Brain pericyte (primary cell): ENCODE data around the gene TBC1D21.

Experiments
- DNase-seq: peaks from one replicate; pipeline ENCODE4 v3.0.0-alpha.2; 2012; ENCODE audit warnings: low read depth, low spot score

Gene TBC1D21

GRCh38 chr15:73908030-73908821, 34.9 kb downstream of the TBC1D21 start:
- DNase-seq = no peak

- DNase-seq = no peak
Measured at GRCh38 chr15:73908822-73909122, 35.4 kb downstream of the TBC1D21 start.

GRCh38 chr15:73909651-73910050, 36.3 kb downstream of the TBC1D21 start:
- no peak for DNase-seq

- no peak for DNase-seq
Measured at GRCh38 chr15:73910522-73911303, 37.3 kb downstream of the TBC1D21 start.

GRCh38 chr15:73912030-73912596, 38.7 kb downstream of the TBC1D21 start:
- DNase-seq = no peak

GRCh38 chr15:73914145-73914544, 40.8 kb downstream of the TBC1D21 start:
- DNase-seq = no peak

GRCh38 chr15:73915082-73915481, 41.7 kb downstream of the TBC1D21 start:
- DNase-seq = no peak

- no peak for DNase-seq
Measured at GRCh38 chr15:73918784-73919183, 45.4 kb downstream of the TBC1D21 start.

GRCh38 chr15:73919706-73920105, 46.3 kb downstream of the TBC1D21 start:
- no peak for DNase-seq

- no peak for DNase-seq
Measured at GRCh38 chr15:73921254-73921925, 48.0 kb downstream of the TBC1D21 start.

GRCh38 chr15:73922186-73923151, 49.1 kb downstream of the TBC1D21 start:
- DNase-seq = no peak

GRCh38 chr15:73923156-73923487, 49.8 kb downstream of the TBC1D21 start:
- DNase-seq = no peak

- no peak for DNase-seq
Measured at GRCh38 chr15:73923488-73924164, 50.3 kb downstream of the TBC1D21 start.

GRCh38 chr15:73924171-73924921, 51.0 kb downstream of the TBC1D21 start:
- DNase-seq = peak; percentile 78

- no peak for DNase-seq
Measured at GRCh38 chr15:73925848-73926218, 52.5 kb downstream of the TBC1D21 start.

- DNase-seq = peak; percentile 60
Measured at GRCh38 chr15:73926219-73927002, 53.0 kb downstream of the TBC1D21 start, which contains the start of gene LOXL1. TSS of gene LOXL1 (plus strand) at chr15:73926462. CDS start at chr15:73926784, 322 bp downstream.

- DNase-seq = no peak
Measured at GRCh38 chr15:73927003-73927475, 53.7 kb downstream of the TBC1D21 start.

GRCh38 chr15:73927476-73928240, 54.3 kb downstream of the TBC1D21 start:
- DNase-seq = no peak
